Measurements from ENCODE around the gene ACTR8. TPM values are rescaled to one million over a fixed set of nuclear protein-coding genes. Genes with fewer than 3 reads are reported as not detected.

The ACTR8 gene
- total and polyA plus RNA-seq, 2 of the 13 experiments (the other 11 are each of a cell fraction or from before 2014, with no cell fraction given): 15.5 to 29.0 TPM

DNA sequence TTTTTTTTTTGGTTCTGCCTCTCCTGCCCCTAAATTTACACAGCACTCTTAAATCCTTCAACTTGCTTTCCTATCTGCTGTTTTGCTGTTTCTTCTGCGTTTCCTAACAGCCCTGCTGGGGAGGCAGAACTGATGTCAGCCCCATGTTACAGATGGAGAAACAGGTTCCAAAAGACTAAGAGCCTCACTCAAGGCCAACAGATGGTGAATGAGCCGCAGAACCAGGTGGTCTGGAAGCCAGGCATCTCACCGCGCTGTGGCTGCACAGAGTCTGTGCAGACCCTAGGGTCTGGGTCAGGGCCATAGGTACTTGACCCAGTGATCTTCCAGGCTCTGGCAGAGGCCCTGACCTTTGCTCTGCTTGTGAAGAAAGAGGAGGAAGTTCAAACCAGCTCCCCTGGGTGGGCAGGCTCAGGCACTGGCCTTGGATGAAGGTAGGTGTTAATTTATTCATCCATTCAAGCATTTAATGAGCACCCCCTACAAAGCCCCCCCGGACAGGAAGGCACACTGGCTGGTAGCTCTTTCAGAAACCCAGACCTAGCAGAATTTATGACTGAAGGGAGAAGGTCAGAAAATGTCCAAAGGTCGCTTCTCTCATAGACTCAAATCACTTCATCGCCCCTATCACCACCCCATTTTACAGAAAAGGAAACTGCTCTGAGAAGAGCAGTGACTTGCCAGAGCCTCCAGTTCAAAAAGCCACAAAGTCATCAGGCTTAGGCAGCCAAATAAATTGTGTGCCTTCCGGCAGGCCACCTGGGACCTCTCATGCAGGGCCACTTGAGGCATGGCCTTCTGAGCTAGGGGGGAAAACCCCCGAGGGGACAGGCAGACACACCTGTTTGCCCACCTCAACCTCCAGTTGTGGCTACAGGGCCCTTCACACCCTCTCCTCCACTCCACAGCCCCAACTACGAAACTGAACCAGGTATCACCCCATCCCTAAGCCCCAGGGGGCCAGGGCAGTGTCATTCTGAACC, 38.5 kb downstream of the ACTR8 start (continued):
- TF ChIP-seq, protein P1, sequence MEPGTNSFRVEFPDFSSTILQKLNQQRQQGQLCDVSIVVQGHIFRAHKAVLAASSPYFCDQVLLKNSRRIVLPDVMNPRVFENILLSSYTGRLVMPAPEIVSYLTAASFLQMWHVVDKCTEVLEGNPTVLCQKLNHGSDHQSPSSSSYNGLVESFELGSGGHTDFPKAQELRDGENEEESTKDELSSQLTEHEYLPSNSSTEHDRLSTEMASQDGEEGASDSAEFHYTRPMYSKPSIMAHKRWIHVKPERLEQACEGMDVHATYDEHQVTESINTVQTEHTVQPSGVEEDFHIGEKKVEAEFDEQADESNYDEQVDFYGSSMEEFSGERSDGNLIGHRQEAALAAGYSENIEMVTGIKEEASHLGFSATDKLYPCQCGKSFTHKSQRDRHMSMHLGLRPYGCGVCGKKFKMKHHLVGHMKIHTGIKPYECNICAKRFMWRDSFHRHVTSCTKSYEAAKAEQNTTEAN (CRISPR knock-in tag; conservative IDR thresholded peaks at IDR 0.05): no peak
- TF ChIP-seq ZNF136 (CRISPR knock-in tag; IDR thresholded peaks at IDR 0.05; ENCODE audit: low read depth) (no peak), ZKSCAN8 (CRISPR knock-in tag; IDR thresholded peaks at IDR 0.05; ENCODE audit: borderline replicate concordance) (no peak), ZNF790 (CRISPR knock-in tag; IDR thresholded peaks at IDR 0.05; ENCODE audit: borderline replicate concordance) (peak; percentile 67), KLF15 (CRISPR knock-in tag; IDR thresholded peaks at IDR 0.05; ENCODE audit: borderline replicate concordance) (0 out of 2 replicates have a peak, but pooled peaks have one; percentile 21), ZNF577 (CRISPR knock-in tag; IDR thresholded peaks at IDR 0.05; ENCODE audit: borderline replicate concordance, low read depth) (no peak), MED13 (CRISPR knock-in tag; IDR thresholded peaks at IDR 0.05) (no peak), POLR2G (IDR thresholded peaks at IDR 0.05; ENCODE audit: low read depth, low read length) (peak; percentile 71), POLR2AphosphoS2 (IDR thresholded peaks at IDR 0.05; ENCODE audit: low read depth, low read length) (no peak), ZNF230 (CRISPR knock-in tag; IDR thresholded peaks at IDR 0.05) (no peak), ZNF207 (IDR thresholded peaks at IDR 0.05; ENCODE audit: borderline replicate concordance) (no peak), ZNF780A (CRISPR knock-in tag; IDR thresholded peaks at IDR 0.05) (no peak), SOX5 (CRISPR knock-in tag; IDR thresholded peaks at IDR 0.05; ENCODE audit: borderline replicate concordance) (no peak; the same call in 1 of the 2 replicates), KDM2A (CRISPR knock-in tag; IDR thresholded peaks at IDR 0.05; ENCODE audit: borderline replicate concordance, low read depth) (peak; percentile 12; the same call in 1 of the 2 replicates), ZNF124 (CRISPR knock-in tag; IDR thresholded peaks at IDR 0.05) (no peak), SRY (CRISPR knock-in tag; IDR thresholded peaks at IDR 0.05) (no peak), JUNB (CRISPR knock-in tag; IDR thresholded peaks at IDR 0.05; ENCODE audit: borderline replicate concordance) (no peak), PTBP1 (IDR thresholded peaks at IDR 0.05; ENCODE audit: low read depth, low read length, poor library complexity, severe bottlenecking) (no peak), RAD51 (IDR thresholded peaks at IDR 0.05; ENCODE audit: borderline replicate concordance) (no peak), ZBTB3 (CRISPR knock-in tag; IDR thresholded peaks at IDR 0.05; ENCODE audit: borderline replicate concordance, low read depth) (no peak)
- TF ChIP-seq, protein P2, sequence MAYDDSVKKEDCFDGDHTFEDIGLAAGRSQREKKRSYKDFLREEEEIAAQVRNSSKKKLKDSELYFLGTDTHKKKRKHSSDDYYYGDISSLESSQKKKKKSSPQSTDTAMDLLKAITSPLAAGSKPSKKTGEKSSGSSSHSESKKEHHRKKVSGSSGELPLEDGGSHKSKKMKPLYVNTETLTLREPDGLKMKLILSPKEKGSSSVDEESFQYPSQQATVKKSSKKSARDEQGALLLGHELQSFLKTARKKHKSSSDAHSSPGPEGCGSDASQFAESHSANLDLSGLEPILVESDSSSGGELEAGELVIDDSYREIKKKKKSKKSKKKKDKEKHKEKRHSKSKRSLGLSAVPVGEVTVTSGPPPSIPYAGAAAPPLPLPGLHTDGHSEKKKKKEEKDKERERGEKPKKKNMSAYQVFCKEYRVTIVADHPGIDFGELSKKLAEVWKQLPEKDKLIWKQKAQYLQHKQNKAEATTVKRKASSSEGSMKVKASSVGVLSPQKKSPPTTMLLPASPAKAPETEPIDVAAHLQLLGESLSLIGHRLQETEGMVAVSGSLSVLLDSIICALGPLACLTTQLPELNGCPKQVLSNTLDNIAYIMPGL (CRISPR knock-in tag; IDR thresholded peaks at IDR 0.05; ENCODE audit: borderline replicate concordance in 1 of 2, low read depth in 1 of 2): no peak; a peak in 1 of 4 replicates
- TF ChIP-seq, protein P3, sequence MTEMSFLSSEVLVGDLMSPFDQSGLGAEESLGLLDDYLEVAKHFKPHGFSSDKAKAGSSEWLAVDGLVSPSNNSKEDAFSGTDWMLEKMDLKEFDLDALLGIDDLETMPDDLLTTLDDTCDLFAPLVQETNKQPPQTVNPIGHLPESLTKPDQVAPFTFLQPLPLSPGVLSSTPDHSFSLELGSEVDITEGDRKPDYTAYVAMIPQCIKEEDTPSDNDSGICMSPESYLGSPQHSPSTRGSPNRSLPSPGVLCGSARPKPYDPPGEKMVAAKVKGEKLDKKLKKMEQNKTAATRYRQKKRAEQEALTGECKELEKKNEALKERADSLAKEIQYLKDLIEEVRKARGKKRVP (CRISPR knock-in tag; IDR thresholded peaks at IDR 0.05): no peak
- TF ChIP-seq, protein P4, sequence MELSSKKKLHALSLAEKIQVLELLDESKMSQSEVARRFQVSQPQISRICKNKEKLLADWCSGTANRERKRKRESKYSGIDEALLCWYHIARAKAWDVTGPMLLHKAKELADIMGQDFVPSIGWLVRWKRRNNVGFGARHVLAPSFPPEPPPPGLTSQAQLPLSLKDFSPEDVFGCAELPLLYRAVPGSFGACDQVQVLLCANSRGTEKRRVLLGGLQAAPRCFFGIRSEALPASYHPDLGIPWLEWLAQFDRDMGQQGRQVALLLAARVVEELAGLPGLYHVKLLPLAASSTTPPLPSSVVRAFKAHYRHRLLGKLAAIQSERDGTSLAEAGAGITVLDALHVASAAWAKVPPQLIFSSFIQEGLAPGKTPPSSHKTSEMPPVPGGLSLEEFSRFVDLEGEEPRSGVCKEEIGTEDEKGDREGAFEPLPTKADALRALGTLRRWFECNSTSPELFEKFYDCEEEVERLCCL (CRISPR knock-in tag; IDR thresholded peaks at IDR 0.05; ENCODE audit: borderline replicate concordance): no peak; the same call in 1 of the 2 replicates

Data from HepG2 (cell line).